GM12872 (cell line): ENCODE data around the gene MYOCOS.

Experiments
- TF ChIP-seq, protein P1 (sequence below): IDR thresholded peaks from 3 replicates; pipeline ENCODE4 v1.5.1; 2011; ENCODE audit warnings: low read depth, mild to moderate bottlenecking, low read length, moderate library complexity; ENCODE audit not compliant: insufficient read depth

The MYOCOS gene

DNA sequence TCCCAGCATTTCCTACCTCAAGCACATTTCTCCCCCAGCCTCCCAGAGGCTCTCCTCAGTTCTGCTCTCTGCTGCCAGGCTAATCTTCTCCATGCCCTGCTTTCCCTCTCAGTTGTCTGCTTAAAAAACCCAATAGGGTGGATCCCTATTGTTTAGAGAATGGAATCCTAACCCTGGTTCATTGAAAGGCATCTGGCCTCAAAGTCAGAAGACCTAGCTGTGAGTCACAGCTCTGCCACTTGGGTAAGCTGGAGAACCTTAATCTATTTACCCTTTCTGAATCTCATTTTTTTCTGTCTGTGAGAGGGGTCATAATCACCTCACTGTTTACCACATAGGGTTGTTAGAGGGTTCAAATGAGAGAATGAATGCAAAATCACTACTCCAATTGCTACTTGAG lies 42.9 kb downstream of the MYOCOS start:
- TF ChIP-seq, protein P1, sequence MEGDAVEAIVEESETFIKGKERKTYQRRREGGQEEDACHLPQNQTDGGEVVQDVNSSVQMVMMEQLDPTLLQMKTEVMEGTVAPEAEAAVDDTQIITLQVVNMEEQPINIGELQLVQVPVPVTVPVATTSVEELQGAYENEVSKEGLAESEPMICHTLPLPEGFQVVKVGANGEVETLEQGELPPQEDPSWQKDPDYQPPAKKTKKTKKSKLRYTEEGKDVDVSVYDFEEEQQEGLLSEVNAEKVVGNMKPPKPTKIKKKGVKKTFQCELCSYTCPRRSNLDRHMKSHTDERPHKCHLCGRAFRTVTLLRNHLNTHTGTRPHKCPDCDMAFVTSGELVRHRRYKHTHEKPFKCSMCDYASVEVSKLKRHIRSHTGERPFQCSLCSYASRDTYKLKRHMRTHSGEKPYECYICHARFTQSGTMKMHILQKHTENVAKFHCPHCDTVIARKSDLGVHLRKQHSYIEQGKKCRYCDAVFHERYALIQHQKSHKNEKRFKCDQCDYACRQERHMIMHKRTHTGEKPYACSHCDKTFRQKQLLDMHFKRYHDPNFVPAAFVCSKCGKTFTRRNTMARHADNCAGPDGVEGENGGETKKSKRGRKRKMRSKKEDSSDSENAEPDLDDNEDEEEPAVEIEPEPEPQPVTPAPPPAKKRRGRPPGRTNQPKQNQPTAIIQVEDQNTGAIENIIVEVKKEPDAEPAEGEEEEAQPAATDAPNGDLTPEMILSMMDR = no peak

DNA sequence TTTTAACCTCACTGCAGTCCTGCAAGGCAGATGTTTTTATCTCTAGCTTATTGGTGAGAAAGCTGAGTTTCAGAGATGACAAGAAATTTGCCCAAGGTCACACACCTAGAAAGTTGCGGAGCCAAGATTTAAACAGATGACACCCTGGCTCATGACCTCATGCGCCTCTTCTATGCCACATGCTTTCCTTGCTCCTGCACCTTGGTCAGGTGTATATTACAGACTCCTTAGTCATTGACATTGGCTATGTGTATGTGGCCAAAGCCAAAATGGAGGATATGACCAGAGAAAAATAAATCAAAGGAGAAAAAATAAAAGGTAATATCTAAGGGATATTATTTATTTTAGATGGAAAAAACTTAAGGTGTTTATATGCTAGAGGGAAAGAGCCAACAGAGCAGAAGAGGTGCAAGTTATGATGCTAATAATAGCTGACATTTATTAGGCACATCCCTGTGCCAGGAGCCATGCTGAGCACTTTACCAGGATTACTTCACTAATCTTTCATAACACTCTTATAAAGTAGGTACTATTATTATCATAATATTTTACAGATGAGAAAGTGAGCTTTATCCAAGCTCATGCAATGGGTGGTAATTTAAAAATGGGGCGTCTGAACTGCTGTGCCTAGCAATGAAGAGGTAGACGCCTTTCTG lies 44.2 kb downstream of the MYOCOS start:
- TF ChIP-seq, protein P1 = no peak

DNA sequence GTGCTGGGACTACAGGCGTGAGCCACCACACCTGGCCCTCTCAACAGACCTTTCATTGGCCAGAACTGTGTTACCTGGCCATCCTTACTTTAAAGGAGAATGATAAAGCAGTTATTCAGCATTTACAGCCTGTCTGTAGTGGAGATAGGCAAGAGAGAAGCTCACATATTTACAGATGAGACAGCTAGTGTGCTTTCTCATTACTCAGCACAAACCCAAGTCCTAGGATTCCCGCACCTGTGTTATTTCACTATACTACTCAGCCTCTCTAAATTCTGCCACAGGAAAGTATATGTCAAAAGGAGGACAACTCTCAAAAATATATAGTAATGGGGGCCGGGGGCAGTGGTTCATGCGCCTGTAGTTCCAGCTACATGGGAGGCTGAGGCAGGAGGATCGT lies 46.3 kb downstream of the MYOCOS start:
- TF ChIP-seq, protein P1 = no peak

DNA sequence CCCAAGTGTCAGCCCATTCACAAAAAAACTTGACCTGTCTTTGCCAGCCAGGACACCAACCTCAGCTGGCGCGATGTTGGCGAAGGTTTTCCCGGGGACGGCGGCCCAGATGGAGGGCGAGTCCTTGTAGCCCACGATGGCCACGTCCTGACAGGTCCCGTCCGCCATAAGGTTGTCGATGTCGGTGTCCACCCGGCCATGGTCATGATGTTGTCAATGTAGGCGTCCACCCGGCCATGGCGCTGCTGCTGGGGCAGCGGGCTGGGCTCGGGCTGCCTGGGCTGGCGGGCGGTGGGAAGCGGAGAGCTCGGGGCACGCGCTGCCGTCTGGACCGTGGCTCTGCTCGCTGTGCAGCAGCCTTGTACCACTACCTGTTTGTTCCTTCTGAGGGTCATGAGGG lies 48.7 kb downstream of the MYOCOS start:
- TF ChIP-seq, protein P1 = no peak

DNA sequence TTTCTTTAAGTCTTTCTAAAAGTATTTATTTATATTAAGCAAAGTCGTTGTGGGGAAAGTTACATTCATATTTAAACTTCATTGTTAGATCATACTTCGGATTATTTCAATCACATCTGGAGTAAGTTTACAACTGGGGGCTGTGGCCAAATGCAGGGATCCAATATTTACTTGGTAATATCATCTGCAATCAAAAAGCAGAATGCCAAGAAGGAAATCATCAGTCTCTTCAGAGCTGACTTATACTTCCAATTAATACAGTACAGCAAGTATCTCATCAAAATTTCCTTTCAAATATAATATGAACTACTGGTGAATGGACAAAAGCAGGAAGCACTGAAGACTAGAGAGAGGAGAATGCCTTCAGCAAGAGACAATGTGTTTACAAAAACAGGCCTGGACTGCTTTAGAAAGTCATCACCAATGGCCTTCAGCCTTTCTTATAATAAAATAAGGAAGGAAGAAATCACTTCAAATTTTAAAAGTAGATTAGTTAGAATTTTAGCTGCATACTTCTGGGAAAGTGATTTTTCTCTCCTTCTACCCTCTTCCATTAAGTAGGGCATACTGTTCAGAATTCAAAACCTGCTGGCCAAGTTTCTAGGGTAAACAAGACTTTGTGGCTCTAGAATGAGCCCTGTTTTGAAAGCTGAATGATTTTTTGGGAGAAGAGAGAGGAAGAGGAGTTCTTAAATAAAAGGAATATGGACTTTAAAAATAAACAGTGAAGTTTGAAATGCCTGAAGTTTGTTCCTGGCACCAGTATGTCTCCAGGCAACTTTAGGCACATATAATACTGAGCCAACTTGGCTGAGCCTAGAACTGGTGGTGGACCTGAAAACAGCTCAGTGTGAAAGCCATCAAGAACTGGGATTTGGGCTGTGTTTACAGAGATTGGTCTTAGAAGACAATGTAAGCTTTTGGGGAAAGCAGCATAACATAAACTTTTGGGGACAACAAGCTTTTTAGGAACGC lies 52.7 kb downstream of the MYOCOS start:
- TF ChIP-seq, protein P1 = no peak
